HUDEP-2 (cell line): ENCODE results near the gene SLC25A41.
"Not testable (repeated sequence)": the region's sequence is repeated elsewhere in the genome, so short reads cannot be mapped to it uniquely, and the experiment has no call there.

Experiments used
- DNase-seq, 76 experiments: peaks; one replicate each; lab custom pipeline; 2025; ENCODE audit not compliant: unreplicated experiment in 76 of 76; lab: John Stamatoyannopoulos, UW

Gene SLC25A41

DNA sequence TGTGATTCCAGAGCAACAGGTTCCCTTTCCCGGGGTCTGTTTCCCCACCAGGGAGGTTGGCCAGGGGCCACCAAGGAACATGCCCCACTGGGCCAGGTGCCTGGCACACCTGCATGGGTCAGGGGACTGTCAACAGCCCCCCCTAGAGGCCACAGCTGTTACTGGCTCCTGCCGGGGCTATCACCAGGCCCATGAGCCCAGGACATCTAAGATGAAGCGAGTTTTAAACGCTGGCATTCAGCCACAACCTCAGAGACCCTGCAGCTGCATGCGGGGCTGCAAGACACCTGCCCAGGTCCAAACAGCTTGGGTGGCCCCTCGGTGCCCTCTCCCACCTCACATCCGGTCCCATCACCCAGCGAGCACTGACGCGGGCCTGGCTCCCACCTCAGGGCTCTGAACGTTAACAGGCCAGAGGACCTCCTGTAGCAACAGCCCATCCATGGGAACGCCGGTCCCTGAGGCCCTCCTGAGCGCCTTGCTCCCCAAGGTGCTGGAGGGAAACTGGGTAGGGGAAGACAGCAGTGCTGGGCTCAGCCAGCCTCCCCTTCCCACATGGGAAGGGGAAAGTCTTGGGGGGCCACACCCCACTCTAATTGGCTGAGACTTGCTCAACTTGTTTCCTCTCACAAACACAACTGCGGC lies 21.0 kb downstream of the SLC25A41 start:
- peak in 42 of 76 experiments; percentile 6 to 60 (median 31) for DNase-seq

DNA sequence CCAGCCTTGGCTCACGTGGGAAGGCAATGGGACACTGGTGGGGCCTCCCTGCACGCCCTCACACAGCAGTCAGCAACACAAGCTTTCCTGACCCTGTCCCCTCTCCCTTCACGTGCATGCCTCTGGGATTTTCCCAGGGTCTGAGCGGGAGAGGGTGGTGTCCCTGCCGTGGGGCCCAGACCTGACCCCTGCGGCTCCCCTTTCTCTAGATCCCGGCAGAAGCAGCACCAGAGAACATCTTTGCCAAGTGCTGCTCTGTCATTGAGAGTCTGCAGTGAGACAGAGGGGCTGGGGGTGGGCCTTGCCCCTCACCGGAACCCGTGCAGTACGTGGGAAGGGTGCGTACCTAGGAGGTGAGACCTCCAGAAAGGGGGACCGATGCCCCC lies 21.5 kb downstream of the SLC25A41 start:
- DNase-seq = no peak

DNA sequence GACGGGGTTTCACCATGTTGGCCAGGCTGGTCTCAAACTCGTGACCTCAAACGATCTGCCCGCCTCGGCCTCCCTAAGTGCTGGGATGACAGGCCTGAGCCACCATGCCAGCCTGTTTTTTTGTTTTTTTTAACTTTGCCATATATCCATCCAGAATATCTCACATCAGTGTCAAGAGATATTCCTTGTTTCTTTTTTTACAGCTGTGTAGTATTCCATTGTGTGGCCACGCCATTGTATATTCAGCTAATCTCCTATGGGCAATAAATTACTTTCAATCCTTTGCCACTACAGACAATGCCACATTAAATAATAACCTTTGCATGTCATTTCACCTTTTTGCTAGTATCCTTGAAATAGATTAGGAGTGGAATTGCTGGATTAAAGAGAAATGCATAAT lies 24.2 kb downstream of the SLC25A41 start:
- DNase-seq = no peak

GRCh38 chr19:6406401-6406800 lies 27.2 kb downstream of the SLC25A41 start:
- DNase-seq = no peak

- DNase-seq = no peak
Observed at GRCh38 chr19:6402837-6403608, 30.5 kb downstream of the SLC25A41 start.

- DNase-seq = no peak
Observed at GRCh38 chr19:6402058-6402457, 31.5 kb downstream of the SLC25A41 start.

DNA sequence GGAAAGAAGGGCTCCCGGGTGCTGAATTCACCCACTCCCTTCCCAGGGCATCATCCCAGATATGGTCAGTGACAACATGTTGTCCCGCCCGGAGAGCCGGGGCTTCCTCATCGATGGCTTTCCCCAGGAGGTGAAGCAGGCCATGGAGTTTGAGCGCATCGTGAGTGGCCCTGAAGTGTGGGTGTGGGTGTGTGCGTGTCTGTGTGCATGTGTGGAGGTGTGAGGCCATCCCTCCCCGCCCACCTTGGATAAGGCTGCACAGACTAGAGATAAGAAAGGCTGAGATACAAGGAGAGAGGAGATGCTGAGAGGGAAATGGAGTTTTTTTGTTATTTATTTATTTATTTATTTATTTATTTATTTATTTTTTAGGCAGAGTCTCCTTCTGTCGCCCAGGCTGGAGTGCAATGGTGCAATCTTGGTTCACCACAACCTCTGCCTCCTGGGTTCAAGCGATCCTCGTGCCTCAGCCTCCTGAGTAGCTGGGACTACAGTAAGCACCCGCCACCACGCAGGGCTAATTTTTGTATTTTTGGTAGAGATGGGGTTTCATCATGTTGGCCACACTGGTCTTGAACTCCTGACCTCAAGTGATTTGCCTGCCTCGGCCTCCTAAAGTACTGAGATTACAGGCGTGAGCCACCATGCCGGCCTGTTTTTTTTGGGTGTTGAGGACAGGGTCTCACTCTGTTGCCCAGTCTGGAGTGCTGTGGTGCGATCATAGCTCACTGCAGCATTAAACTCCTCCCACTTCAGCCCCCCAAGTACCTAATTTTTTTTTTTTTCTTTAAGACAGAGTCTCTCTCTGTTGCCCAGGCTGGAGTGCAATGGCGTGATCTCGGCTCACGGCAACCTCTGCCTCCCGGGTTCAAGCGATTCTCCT lies 33.3 kb downstream of the SLC25A41 start:
- not testable (repeated sequence) for DNase-seq

GRCh38 chr19:6396305-6396704 lies 37.3 kb downstream of the SLC25A41 start:
- DNase-seq = no peak

DNA sequence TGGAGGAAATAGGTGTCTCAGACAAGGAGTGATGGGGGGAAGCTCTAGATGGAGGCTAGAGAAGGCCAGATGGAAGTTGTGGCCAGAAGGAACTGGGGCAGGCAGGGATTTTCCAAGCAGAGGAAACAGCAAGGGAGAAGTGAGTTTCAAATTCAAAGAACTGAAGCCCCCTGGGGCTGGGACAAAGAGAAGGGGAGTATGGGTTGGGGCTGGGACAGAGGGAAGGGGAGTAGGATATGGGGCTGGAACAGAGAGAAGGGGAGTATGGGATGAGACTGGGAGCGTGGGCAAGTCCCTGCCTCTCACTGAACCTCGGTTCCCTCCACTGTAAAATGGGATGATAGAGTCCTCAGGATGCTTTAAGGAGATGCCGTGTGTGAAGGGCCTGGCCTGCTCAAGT lies 38.7 kb downstream of the SLC25A41 start:
- DNase-seq = no peak

- peak in 12 of 76 experiments; percentile 10 to 65 (median 46) for DNase-seq
Observed at GRCh38 chr19:6393983-6394412, 39.6 kb downstream of the SLC25A41 start.

DNA sequence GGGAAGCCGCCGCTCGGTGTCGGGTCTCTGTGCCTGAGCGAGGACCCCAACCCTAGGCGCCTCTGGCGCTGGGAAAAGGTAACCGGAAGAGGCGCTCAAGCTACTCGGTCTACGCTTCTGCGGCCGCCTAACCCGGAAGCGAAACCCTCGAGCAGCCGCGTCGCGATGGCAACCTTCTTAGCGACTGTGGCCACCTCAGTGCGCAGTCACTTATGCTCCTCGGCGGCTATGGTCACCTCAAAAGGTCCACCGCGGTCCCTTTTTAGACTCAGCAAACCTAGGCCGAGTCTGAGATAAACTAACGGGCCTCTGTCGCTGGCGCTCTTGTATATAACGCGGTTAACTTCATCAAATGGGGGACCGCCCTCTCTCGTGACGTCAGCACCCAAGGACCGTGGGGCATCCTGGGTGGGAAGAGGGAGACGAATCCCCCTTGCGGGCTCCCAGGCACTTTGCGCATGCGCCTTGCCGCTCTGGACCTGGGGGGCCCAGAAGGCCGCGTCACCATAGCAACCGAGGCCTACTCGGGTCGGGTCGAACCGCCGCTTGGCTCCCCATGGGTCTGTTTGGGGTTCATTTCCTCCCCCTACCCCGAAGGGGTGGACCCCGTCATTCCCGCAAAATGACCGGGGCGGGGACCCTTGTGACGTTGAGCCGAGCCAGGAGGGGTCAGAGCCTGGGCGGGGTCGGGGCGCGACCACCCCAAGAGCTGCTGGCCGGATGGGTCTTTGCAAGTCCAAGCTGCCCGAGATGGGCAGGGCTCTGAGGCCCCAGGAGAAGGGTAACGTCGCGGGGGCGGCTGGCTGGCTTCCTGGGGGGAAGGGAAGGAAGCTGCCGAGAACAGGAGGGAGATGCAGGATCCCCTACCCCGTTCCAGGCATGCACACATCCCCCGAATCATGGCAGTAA lies 40.2 kb downstream of the SLC25A41 start, which contains the start of gene GTF2F1:
GTF2F1 (minus strand) TSS at position 91 of the 909 bp plus-strand sequence. CDS start 169 bp downstream, outside the sequence.
- peak in 75 of 76 experiments; percentile 71 to 98 (median 90) for DNase-seq

GRCh38 chr19:6392221-6393073 lies 41.1 kb downstream of the SLC25A41 start:
- DNase-seq = peak in 1 of 76 experiments; percentile 86

- DNase-seq = no peak
Observed at GRCh38 chr19:6387372-6387771, 46.2 kb downstream of the SLC25A41 start.

- peak in 17 of 76 experiments; percentile 7 to 50 (median 20) for DNase-seq
Observed at GRCh38 chr19:6384381-6384780, 49.2 kb downstream of the SLC25A41 start.

- no peak for DNase-seq
Observed at GRCh38 chr19:6383188-6383587, 50.4 kb downstream of the SLC25A41 start.

- no peak for DNase-seq
Observed at GRCh38 chr19:6381030-6381750, 52.4 kb downstream of the SLC25A41 start.

- no peak for DNase-seq
Observed at GRCh38 chr19:6379744-6380143, 53.8 kb downstream of the SLC25A41 start.

DNA sequence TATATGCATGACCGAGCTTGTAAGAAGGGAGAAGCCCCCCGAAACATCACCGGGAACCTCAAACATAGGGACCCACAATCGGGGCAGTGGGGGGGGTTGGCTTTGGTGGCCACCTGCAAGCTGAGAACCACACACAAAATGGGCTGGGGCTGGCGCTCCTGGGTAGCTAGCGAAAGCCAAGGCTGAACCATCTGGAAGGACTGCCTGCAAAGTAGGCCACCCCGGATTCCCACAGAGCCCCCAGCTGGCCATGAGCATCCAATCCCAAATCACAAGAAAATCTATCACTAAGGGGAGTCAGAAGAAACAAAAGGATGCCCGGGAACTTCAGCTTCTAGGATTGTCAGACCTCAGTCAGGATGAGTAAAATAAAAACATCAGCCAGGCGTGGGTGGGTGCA lies 55.1 kb downstream of the SLC25A41 start:
- no peak for DNase-seq
